Muscle of arm (tissue), 12 donors: ENCODE measurements around the gene IL1RAPL2. TPM values are rescaled to one million over a fixed set of nuclear protein-coding genes. Genes with fewer than 3 reads are reported as not detected.
"Not testable (repeated sequence)": the region's sequence is repeated elsewhere in the genome, so short reads cannot be mapped to it uniquely, and the experiment has no call there.

Experiments
- DNase-seq: peaks from one replicate; pipeline ENCODE4 v3.0.0-alpha.2; 2013
- polyA plus RNA-seq, 12 donors: library from polyadenylated mRNA; unstranded; fragments of 120-200 nt; gene quantifications; one replicate each; pipeline ENCODE4 v1.2.1, GENCODE V29; 2013; ENCODE audit not compliant: insufficient read length in 12 of 12

IL1RAPL2 gene
- polyA plus RNA-seq, 12 donors = 1.7 to 4.2 (median 2.8) TPM; not detected in 2

GRCh38 chrX:104669063-104669462 is 103.1 kb downstream of the IL1RAPL2 start:
- DNase-seq = no peak

DNA sequence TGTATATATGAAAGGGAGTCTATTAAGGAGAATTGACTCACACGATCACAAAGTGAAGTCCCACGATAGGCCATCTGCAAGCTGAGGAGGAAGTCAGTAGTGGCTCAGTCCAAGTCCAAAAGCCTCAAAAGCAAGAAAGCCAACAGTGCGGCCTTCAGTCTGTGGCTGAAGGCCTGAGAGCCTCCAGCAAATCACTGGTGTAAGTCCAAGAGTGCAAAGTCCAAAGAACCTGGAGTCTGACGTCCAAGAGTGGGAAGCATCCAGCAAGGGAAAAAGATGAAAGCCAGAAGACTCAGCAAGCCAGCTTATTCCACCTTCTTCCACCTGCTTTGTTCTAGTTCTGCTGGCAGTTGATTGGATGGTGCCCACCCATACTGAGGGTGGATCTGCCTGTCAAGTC is 104.1 kb downstream of the IL1RAPL2 start:
- DNase-seq = no peak

GRCh38 chrX:104677517-104677916 is 111.5 kb downstream of the IL1RAPL2 start:
- not testable (repeated sequence) for DNase-seq

- no peak for DNase-seq
Measured at GRCh38 chrX:104679175-104679574, 113.2 kb downstream of the IL1RAPL2 start.

- no peak for DNase-seq
Measured at GRCh38 chrX:104681214-104681613, 115.2 kb downstream of the IL1RAPL2 start.

- no peak for DNase-seq
Measured at GRCh38 chrX:104684077-104684476, 118.1 kb downstream of the IL1RAPL2 start.

DNA sequence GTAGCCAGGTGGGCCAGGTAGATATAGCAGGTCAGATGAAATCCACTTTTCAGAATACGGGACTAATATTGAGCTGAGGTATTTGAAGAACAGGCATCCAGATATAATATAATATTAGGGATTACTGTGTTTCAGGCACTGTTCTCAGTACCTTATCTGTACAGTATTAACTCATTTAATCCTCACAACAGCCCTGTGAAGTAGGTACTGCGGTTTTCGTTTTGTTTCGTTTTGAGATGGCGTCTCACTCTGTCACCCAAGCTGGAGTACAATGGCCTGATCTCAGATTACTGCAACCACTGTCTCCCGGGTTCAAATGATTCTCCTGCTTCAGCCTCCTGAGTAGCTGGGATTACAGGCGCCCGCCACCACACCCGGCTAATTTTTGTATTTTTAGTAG is 129.6 kb downstream of the IL1RAPL2 start:
- DNase-seq = no peak

- no peak for DNase-seq
Measured at GRCh38 chrX:104696667-104697066, 130.7 kb downstream of the IL1RAPL2 start.

DNA sequence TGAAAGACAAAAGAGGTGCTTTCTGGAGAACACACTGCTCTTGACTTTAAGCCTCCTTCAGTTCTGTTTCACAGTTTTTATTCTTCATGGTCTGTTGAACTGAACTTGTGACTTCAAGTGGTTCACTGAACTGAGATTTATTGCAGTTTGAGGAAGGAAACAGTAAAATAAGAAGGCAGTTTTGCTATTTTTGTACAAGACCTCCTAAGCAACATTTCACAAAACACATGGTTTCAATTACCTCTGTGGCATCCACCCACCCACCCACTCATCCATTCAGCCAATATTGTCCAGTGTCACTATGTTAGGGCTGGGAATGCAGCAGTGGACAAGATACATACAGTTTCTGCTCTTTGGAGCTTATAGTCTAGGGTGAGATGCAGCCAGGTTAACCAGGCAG is 131.3 kb downstream of the IL1RAPL2 start:
- DNase-seq = peak; percentile 12

GRCh38 chrX:104707042-104707441 is 141.0 kb downstream of the IL1RAPL2 start:
- DNase-seq = no peak

DNA sequence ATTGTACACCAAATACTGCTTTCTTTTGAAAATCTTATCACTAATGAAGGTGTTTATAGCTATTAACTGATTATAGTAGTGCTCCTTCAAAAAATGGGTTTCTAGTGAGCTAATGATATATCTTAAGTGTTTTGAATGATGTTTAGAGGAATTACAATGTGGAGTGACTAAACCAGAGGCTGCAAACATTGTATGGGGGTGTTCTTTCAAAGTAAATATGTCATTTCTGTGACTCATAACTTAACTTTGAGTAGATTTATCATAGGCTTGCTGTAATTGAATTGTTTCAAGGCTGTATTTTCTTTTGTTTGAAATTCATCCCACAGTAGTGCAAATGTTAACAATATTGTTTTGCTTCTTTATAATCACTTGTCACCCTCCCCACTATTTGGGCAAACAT is 141.6 kb downstream of the IL1RAPL2 start:
- DNase-seq = no peak

DNA sequence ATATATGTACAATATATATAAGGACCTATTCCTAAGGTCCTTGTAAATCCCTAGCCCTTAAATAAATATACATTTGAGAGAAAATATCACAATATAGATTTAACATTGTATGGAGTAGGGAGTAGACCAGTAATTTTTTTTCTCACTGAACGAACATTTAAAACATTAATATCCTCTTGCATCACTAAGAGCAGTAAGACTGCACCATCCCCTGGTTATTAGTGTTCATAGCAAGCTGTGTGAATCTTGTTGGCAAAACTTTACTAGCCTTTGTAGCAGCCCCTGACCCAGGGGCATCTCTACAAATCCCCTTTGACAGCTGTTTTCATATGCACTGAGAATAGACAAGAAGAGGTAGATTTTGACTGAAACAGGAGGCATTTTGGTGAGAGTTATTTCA is 146.5 kb downstream of the IL1RAPL2 start:
- no peak for DNase-seq

- DNase-seq = no peak
Measured at GRCh38 chrX:104721854-104722253, 155.9 kb downstream of the IL1RAPL2 start.

- no peak for DNase-seq
Measured at GRCh38 chrX:104728456-104728855, 162.5 kb downstream of the IL1RAPL2 start.

GRCh38 chrX:104742355-104742754 is 176.4 kb downstream of the IL1RAPL2 start:
- no peak for DNase-seq

GRCh38 chrX:104745152-104745551 is 179.2 kb downstream of the IL1RAPL2 start:
- no peak for DNase-seq

DNA sequence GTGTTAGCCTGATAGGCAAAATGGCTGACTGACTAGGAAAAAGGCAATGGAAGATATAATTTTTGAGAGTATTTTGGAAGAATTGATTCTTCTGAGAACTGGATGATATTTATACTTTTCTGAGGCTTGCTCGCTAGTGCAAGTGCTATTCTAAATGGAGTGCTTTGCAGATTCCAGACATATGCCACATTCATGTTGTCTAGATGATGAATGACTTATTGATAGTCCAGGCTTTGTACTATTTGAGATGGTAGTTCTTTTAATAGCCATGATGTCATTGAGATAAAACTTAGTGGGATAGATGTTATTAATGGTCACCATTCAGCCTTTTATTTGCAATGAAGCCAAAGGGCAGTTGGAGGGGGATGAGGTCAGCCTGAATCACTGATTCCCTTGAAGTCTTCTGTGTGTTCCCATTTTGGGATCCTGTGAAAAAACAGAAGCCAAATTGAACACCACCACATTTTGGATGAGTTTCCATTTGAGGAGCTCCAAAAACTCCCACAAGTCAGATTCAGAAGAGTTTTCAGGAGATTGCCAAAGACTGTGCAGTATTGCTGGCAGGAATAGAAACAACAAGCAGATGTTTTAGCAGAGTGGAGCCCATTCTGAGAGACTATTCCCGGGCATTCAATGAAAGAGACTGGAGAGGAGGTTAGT is 184.1 kb downstream of the IL1RAPL2 start:
- peak; percentile 40 for DNase-seq

DNA sequence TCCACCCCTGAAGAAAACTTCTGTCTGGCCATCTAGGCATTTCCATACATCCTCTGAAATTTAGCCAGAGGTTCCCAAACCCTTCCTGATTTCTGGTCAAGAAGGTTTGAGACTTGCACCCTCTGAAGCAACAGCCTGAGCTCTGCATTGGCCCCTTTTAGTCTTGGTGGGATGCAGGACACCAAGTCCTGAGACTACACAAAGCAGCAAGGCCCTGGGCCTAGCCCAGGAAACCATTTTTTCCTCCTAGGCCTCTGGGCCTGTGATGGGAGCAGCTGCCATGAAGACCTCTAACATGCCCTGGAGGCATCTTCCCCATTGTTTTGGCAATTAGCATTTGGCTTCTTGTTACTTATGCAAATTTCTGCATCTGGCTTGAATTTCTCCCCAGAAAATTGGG is 196.6 kb downstream of the IL1RAPL2 start:
- DNase-seq = no peak

GRCh38 chrX:104789784-104790183 is 223.8 kb downstream of the IL1RAPL2 start:
- DNase-seq = no peak

GRCh38 chrX:104795804-104796203 is 229.8 kb downstream of the IL1RAPL2 start:
- no peak for DNase-seq

- no peak for DNase-seq
Measured at GRCh38 chrX:104803219-104803618, 237.2 kb downstream of the IL1RAPL2 start.

- no peak for DNase-seq
Measured at GRCh38 chrX:104806346-104806745, 240.3 kb downstream of the IL1RAPL2 start.

GRCh38 chrX:104833401-104833800 is 267.4 kb downstream of the IL1RAPL2 start:
- no peak for DNase-seq

- DNase-seq = no peak
Measured at GRCh38 chrX:104842646-104843045, 276.6 kb downstream of the IL1RAPL2 start.
